ENCODE results near the gene SAMM50.

SAMM50 gene

GRCh38 chr22:43996981-43997265 lies 41.7 kb downstream of the SAMM50 start:
- DNase-seq (ENCODE audit: low spot score), result no peak
- POLR2A ChIA-PET (ENCODE audit: low non-redundant PET), result no interaction called here
- CTCF ChIA-PET, result no interaction called here
- TF ChIP-seq CTCF (conservative IDR thresholded peaks at IDR 0.05; ENCODE audit: low read depth), result no peak
- H3K27ac ChIP-seq, result no peak overlapping the region

GRCh38 chr22:43998679-43999264 lies 43.5 kb downstream of the SAMM50 start:
- H3K27ac ChIP-seq, result no peak overlapping the region
- no peak for TF ChIP-seq CTCF (conservative IDR thresholded peaks at IDR 0.05; ENCODE audit: low read depth)
- ChIA-PET CTCF (interaction anchor here (1.6 kb wide), 1 partner anchor 82 kb away, joined by 7 read pairs; no protein-coding TSS in a partner anchor), POLR2A (ENCODE audit: low non-redundant PET) (no interaction called here)
- no peak for DNase-seq (ENCODE audit: low spot score)

GRCh38 chr22:43999378-43999777 lies 44.1 kb downstream of the SAMM50 start:
- H3K27ac ChIP-seq, result no peak overlapping the region
- CTCF ChIA-PET, result interaction anchor here (1.6 kb wide), 1 partner anchor 82 kb away, joined by 7 read pairs; no protein-coding TSS in a partner anchor
- no peak for DNase-seq (ENCODE audit: low spot score)
- POLR2A ChIA-PET (ENCODE audit: low non-redundant PET), result no interaction called here
- TF ChIP-seq CTCF (conservative IDR thresholded peaks at IDR 0.05; ENCODE audit: low read depth), result no peak

- ChIA-PET CTCF (interaction anchor here (0.7 to 1.6 kb wide), 2 partner anchors 81 kb away, joined by 3 to 7 read pairs; no protein-coding TSS in a partner anchor), POLR2A (ENCODE audit: low non-redundant PET) (no interaction called here)
- DNase-seq (ENCODE audit: low spot score), result no peak
- no peak overlapping the region for H3K27ac ChIP-seq
- no peak for TF ChIP-seq CTCF (conservative IDR thresholded peaks at IDR 0.05; ENCODE audit: low read depth)
Observed at GRCh38 chr22:44000123-44000522, 44.9 kb downstream of the SAMM50 start.

GRCh38 chr22:44001521-44001920 lies 46.3 kb downstream of the SAMM50 start:
- no peak for TF ChIP-seq CTCF (conservative IDR thresholded peaks at IDR 0.05; ENCODE audit: low read depth)
- ChIA-PET POLR2A (ENCODE audit: low non-redundant PET) (no interaction called here), CTCF (interaction anchor here (1.6 kb wide), 1 partner anchor 8 kb away, joined by 4 read pairs; no protein-coding TSS in a partner anchor)
- DNase-seq (ENCODE audit: low spot score), result no peak
- no peak overlapping the region for H3K27ac ChIP-seq

GRCh38 chr22:44002324-44002723 lies 47.1 kb downstream of the SAMM50 start:
- ChIA-PET POLR2A (ENCODE audit: low non-redundant PET) (no interaction called here), CTCF (interaction anchor here (1.6 kb wide), 1 partner anchor 9 kb away, joined by 4 read pairs; no protein-coding TSS in a partner anchor)
- no peak overlapping the region for H3K27ac ChIP-seq
- no peak for TF ChIP-seq CTCF (conservative IDR thresholded peaks at IDR 0.05; ENCODE audit: low read depth)
- DNase-seq (ENCODE audit: low spot score), result no peak

Data from RWPE1 (cell line).